Activated CD8-positive, alpha-beta T cell treated with anti-CD3 and anti-CD28 coated beads, Interleukin-2, amount 10 ng/mL, durations not matched to agents 7 days and 5 days (primary cell): ENCODE measurements around the gene TPI1. TPM values are rescaled to one million over a fixed set of nuclear protein-coding genes. Genes with fewer than 3 reads are reported as not detected.

ENCODE experiments used
- ATAC-seq: fragments of 150-1000 bp; cut with Tn5 transposase; one replicate; pipeline ENCODE4 v1.10.0; 2021; ENCODE audit warnings: moderate library complexity
- CTCF ChIA-PET: fragments of 350-600 bp; sonication (Branson Sonifier 250); formaldehyde crosslinking; loops from one replicate; lab custom pipeline; 2021; ENCODE audit warnings: antibody characterized with exemption; lab: Charles Lee
- POLR2A ChIA-PET: fragments of 350-600 bp; sonication (Branson Sonifier 250); formaldehyde crosslinking; loops from one replicate; lab custom pipeline; 2021; ENCODE audit warnings: antibody characterized with exemption; lab: Charles Lee
- DNase-seq: peaks from one replicate; pipeline ENCODE4 v3.0.0-alpha.2; 2020
- H3K27ac Mint-ChIP-seq: one replicate; pipeline ENCODE4 v1.8.0; 2021; ENCODE audit warnings: mild to moderate bottlenecking, mixed read lengths
- H3K27me3 Mint-ChIP-seq: one replicate; pipeline ENCODE4 v1.8.0; 2021; ENCODE audit warnings: low read depth, mixed read lengths
- H3K36me3 Mint-ChIP-seq: one replicate; pipeline ENCODE4 v1.8.0; 2021; ENCODE audit warnings: low read depth, mixed read lengths
- H3K4me1 Mint-ChIP-seq: one replicate; pipeline ENCODE4 v1.8.0; 2021; ENCODE audit warnings: low read depth, mixed read lengths
- H3K4me3 Mint-ChIP-seq: one replicate; pipeline ENCODE4 v1.8.0; 2021; ENCODE audit warnings: mild to moderate bottlenecking, mixed read lengths
- H3K9me3 Mint-ChIP-seq: one replicate; pipeline ENCODE4 v1.8.0; 2022; ENCODE audit warnings: mixed read lengths; ENCODE audit not compliant: insufficient read depth
- total RNA-seq, 2 experiments: library from RNA; stranded (reverse); gene quantifications; one replicate each; pipeline ENCODE4 v1.2.3, GENCODE V29; 2021

TPI1 gene
- total RNA-seq, 2 experiments from 2014 or later: 1,505 to 1,545 TPM

DNA sequence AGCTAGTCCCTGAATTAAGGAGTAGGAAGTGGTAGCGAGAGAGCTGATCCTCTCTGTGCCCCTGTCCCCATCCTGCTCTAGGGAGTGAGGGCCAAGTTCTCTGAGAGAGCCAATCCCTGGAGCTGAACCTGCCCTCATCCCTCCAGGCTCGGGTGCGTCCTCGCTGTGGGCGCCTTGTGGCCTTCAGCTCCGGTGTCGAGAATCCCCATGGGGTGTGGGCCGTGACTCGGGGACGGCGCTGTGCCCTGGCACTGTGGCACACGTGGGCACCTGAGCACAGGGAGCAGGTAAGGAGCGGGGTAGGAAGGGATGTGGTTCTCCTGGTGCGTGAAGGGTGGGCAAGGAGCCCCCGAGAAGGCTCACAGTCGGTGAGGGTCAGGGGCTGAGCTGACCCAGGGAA is 28.5 kb upstream of the TPI1 start:
- H3K36me3 Mint-ChIP-seq: no peaks in the 10 kb centered on the region
- H3K4me3 Mint-ChIP-seq: no peak overlapping the region
- peaks cover 3% of the 10 kb centered on the region for H3K27me3 Mint-ChIP-seq
- no peak overlapping the region for H3K27ac Mint-ChIP-seq
- H3K4me1 Mint-ChIP-seq: peaks cover 3% of the 10 kb centered on the region
- POLR2A ChIA-PET: interaction anchor here (3.0 kb wide), 1 partner anchor 13 kb away, joined by 14 read pairs; the partner anchor contains the start of genes CDCA3 and USP5
- ATAC-seq: no peak
- H3K9me3 Mint-ChIP-seq: no peaks in the 10 kb centered on the region
- DNase-seq: no peak
- CTCF ChIA-PET: interaction anchor here (2.3 to 9.2 kb wide), 2 partner anchors 10 to 85 kb away, joined by 11 to 130 read pairs; partner anchors contain the start of genes CDCA3, MLF2 and USP5

DNA sequence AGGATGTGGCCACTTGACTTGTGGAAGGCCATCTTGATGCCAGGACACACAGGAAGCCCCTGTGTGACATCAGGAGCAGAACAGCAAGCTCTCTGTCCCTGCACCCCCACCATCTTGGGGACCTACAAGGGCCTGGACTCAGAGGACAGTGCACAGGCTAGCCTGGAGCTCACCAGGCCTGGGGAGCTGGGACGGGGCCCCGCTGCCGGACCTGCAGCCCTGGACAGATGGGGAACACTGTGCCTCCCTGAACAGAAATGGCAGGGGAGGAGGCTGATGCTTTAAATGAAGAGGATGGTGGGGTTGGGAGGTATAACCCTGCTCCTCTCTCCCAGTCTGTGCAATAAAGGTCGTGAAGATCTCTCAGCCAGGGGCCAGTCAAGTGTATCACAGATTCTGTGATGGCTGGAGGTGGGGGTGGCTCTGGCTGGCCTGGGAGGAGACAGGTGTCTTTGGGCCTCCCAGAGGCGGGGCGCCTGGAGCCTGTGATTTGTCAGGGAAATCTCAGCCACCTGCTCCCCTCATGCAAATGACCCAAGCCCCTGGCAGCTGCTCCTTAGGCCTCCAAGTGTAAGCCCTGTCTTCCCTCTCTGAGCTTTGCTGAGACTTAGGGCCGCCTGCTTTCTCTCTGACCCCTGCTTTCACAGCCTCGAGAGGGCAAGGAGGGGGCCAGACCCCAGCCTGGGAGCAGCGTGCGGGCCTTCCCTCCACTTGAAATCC is 27.7 kb upstream of the TPI1 start:
- H3K9me3 Mint-ChIP-seq: no peaks in the 10 kb centered on the region
- no peaks in the 10 kb centered on the region for H3K36me3 Mint-ChIP-seq
- no peak overlapping the region for H3K27ac Mint-ChIP-seq
- peaks cover 3% of the 10 kb centered on the region for H3K4me1 Mint-ChIP-seq
- POLR2A ChIA-PET: interaction anchor here (3.0 kb wide), 1 partner anchor 12 kb away, joined by 14 read pairs; the partner anchor contains the start of genes CDCA3 and USP5
- ATAC-seq (no peak), DNase-seq (no peak)
- CTCF ChIA-PET: interaction anchor here (1.2 to 9.2 kb wide), 3 partner anchors 10 to 86 kb away, joined by 3 to 130 read pairs (median 11); partner anchors contain the start of genes CDCA3, MLF2 and USP5
- H3K27me3 Mint-ChIP-seq: peaks cover 3% of the 10 kb centered on the region
- no peak overlapping the region for H3K4me3 Mint-ChIP-seq

DNA sequence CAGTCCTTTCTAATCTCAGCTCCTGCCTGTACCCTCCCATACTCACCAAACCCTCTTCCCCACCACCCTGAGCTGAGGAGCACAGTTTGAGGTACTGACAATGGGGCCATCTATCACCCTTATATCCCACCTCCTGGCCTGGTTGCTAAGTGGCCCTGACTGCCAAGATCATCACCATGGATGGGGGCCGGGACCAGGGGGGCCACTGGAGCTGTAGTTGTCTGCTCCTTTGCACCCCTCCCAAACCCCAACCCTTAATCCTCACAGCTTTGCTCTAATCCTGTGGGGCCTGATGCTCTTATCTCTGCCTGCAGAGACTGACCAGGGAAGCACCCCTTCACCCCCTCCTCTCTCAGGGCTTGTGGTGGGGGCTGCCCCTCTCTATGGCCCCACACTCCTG is 27.0 kb upstream of the TPI1 start:
- ChIA-PET POLR2A (interaction anchor here (0.5 to 3.0 kb wide), 2 partner anchors 12 to 102 kb away, joined by 3 to 14 read pairs; partner anchors contain the start of genes CDCA3 and USP5), CTCF (interaction anchor here (1.2 to 9.2 kb wide), 2 partner anchors 9 to 14 kb away, joined by 3 to 130 read pairs; partner anchors contain the start of genes CDCA3 and USP5)
- no peak overlapping the region for H3K27ac Mint-ChIP-seq
- no peaks in the 10 kb centered on the region for H3K36me3 Mint-ChIP-seq
- ATAC-seq (no peak), DNase-seq (no peak)
- H3K27me3 Mint-ChIP-seq: no peaks in the 10 kb centered on the region
- no peak overlapping the region for H3K4me3 Mint-ChIP-seq
- H3K9me3 Mint-ChIP-seq: no peaks in the 10 kb centered on the region
- peaks cover 3% of the 10 kb centered on the region for H3K4me1 Mint-ChIP-seq

DNA sequence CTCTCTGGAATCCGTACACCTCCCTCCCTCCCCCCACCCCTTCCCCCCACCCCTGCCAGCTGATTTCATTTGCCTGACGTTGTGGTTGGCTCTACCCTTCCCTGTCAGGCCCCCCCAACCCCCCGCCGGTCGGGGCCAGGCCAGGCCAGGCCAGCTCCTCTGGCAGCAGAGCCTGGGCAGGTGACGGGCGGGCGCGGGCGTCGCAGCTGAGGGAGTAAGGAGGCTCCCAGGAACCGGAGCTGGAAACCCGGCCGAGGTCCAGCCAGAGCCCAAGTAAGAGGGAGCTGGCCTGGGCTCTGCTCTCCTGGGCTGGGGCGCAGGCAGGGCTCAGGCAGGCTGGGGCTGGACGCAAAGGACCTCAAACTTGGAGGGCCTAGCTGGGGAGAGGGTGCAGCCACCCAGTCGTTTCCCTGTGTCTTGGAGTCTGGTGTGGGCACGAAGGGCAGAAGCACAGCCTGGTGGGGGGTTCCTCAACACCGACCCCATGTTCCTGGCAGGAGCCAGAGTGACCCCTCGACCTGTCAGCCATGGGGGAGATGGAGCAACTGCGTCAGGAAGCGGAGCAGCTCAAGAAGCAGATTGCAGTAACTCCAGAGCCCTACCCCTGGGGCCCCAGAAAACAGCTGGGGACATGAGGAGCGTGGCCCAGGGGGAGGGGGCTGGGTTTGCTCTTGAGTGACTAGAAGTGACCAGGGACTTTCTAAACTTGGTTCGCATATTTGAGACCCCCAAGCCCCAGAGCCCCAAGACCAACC is 26.4 kb upstream of the TPI1 start, which contains the start of gene GNB3:
Gene GNB3 (plus strand): TSS at position 165 of the 755 bp plus-strand sequence. CDS start 363 bp downstream, at position 528.
- no peaks in the 10 kb centered on the region for H3K4me1 Mint-ChIP-seq
- CTCF ChIA-PET: interaction anchor here (1.2 to 9.2 kb wide), 3 partner anchors 8 to 15 kb away, joined by 3 to 130 read pairs (median 5); partner anchors contain the start of genes CDCA3 and USP5

DNA sequence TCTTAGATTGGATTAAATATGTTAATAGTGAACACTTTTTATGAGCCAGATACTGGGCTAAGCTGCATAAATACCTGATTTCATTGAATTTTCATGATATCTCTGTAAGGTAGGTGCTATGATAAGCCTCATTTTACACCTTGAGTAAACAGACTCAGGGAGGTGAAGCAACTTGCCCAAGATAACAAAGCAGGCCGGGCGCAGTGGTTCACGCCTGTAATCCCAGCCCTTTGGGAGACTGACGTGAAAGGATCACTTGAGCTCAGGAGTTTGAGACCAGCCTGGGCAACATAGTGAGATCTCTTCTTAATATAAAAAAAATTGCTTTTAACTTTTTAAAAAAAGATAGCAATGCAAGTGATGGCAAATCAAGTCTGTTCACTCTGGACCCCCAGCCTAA is 25.3 kb upstream of the TPI1 start:
- Mint-ChIP-seq H3K9me3 (no peaks in the 10 kb centered on the region), H3K27me3 (no peaks in the 10 kb centered on the region), H3K36me3 (peaks cover 9% of the 10 kb centered on the region), H3K4me1 (no peaks in the 10 kb centered on the region), H3K27ac (no peak overlapping the region), H3K4me3 (no peak overlapping the region)
- ChIA-PET POLR2A (interaction anchor here (0.8 to 3.3 kb wide), 3 partner anchors 9 to 89 kb away, joined by 3 to 15 read pairs (median 4); partner anchors contain the start of genes CDCA3, MLF2 and USP5), CTCF (interaction anchor here (1.3 to 13.9 kb wide), 3 partner anchors 6 to 17 kb away, joined by 5 to 130 read pairs (median 6); partner anchors contain the start of genes CDCA3, GNB3 and USP5)
- ATAC-seq (no peak), DNase-seq (no peak)

More for the DNA sequence above, 26.4 kb upstream of the TPI1 start, which contains the start of gene GNB3:
- ATAC-seq (no peak), DNase-seq (no peak)
- Mint-ChIP-seq H3K27me3 (no peaks in the 10 kb centered on the region), H3K9me3 (no peaks in the 10 kb centered on the region), H3K36me3 (peaks cover 2% of the 10 kb centered on the region), H3K27ac (no peak within 1 kb of the TSS), H3K4me3 (no peak within 1 kb of the TSS)
- POLR2A ChIA-PET: interaction anchor here (0.5 to 3.3 kb wide), 3 partner anchors 10 to 102 kb away, joined by 3 to 15 read pairs (median 14); partner anchors contain the start of genes CDCA3 and USP5

DNA sequence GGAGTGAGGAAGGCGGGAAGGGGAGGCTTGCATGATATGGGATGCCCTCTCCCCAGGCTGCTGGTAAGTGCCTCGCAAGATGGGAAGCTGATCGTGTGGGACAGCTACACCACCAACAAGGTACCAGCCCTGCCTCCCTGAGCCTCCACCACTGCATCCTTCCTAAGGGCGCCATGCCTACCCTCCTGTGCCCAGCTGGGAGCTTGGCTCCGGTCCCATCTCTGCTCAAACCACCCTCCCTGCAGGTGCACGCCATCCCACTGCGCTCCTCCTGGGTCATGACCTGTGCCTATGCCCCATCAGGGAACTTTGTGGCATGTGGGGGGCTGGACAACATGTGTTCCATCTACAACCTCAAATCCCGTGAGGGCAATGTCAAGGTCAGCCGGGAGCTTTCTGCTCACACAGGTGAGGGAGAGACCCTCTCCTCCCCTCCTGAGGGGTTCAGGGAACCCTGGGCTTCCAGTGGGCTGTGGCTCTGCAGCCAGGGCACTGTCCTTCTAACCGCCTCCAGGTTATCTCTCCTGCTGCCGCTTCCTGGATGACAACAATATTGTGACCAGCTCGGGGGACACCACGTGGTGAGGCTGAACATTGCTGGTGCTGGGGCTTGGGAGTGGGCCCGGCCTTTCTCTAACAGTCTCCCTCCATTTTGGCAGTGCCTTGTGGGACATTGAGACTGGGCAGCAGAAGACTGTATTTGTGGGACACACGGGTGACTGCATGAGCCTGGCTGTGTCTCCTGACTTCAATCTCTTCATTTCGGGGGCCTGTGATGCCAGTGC is 24.0 kb upstream of the TPI1 start:
- no peak overlapping the region for H3K4me3 Mint-ChIP-seq
- H3K9me3 Mint-ChIP-seq: no peaks in the 10 kb centered on the region
- H3K4me1 Mint-ChIP-seq: peaks cover 5% of the 10 kb centered on the region
- ATAC-seq (peak; percentile 32), DNase-seq (no peak)
- H3K27ac Mint-ChIP-seq: no peak overlapping the region
- no peaks in the 10 kb centered on the region for H3K27me3 Mint-ChIP-seq
- H3K36me3 Mint-ChIP-seq: peaks cover 19% of the 10 kb centered on the region
- POLR2A ChIA-PET: interaction anchor here (1.1 to 3.3 kb wide), 2 partner anchors 8 to 91 kb away, joined by 4 to 15 read pairs; partner anchors contain the start of genes CDCA3, MLF2 and USP5
- CTCF ChIA-PET: interaction anchor here (0.8 to 13.9 kb wide), 5 partner anchors 7 to 90 kb away, joined by 3 to 130 read pairs (median 6); partner anchors contain the start of genes GNB3 and MLF2

- ATAC-seq (no peak), DNase-seq (no peak)
- ChIA-PET POLR2A (interaction anchor here (1.0 kb wide), 1 partner anchor 25 kb away, joined by 3 read pairs; no protein-coding TSS in a partner anchor), CTCF (interaction anchor here (1.9 to 13.9 kb wide), 2 partner anchors 9 to 93 kb away, joined by 6 to 130 read pairs; partner anchors contain the start of genes GNB3 and MLF2)
- Mint-ChIP-seq H3K27me3 (no peaks in the 10 kb centered on the region), H3K27ac (no peak overlapping the region), H3K9me3 (no peaks in the 10 kb centered on the region), H3K4me3 (no peak overlapping the region), H3K4me1 (peaks cover 21% of the 10 kb centered on the region), H3K36me3 (peaks cover 39% of the 10 kb centered on the region)
Measured at GRCh38 chr12:6845395-6845794, 21.9 kb upstream of the TPI1 start.

DNA sequence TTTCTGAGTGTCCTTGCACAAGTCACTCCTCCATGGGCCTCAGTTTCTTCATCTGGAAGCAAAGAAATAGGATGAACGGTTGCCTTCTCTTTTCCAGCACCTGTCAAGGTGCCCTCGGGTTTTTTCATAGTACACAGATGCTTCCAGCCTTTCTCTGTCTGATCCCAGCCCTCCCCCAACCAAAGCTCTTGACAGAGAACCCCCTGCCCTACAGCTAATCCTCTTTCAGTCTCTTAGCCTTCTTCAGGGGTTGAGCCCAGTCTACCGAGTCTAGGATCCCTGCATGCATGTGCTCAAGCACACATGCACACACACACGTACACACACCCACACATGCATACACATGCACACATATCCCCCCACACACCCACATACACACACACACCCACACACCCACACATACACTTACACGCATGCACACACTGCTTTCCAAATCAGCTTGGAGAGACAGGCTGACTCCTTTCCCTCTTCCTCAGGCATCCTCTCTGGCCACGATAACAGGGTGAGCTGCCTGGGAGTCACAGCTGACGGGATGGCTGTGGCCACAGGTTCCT is 20.9 kb upstream of the TPI1 start:
- H3K36me3 Mint-ChIP-seq: peaks cover 45% of the 10 kb centered on the region
- ChIA-PET POLR2A (no interaction called here), CTCF (interaction anchor here (13.9 kb wide), 1 partner anchor 10 kb away, joined by 130 read pairs; the partner anchor contains the start of gene GNB3)
- H3K9me3 Mint-ChIP-seq: no peaks in the 10 kb centered on the region
- no peak for DNase-seq
- H3K27ac Mint-ChIP-seq: no peak overlapping the region
- peaks cover 24% of the 10 kb centered on the region for H3K4me1 Mint-ChIP-seq
- no peak overlapping the region for H3K4me3 Mint-ChIP-seq
- H3K27me3 Mint-ChIP-seq: no peaks in the 10 kb centered on the region
- ATAC-seq: no peak

DNA sequence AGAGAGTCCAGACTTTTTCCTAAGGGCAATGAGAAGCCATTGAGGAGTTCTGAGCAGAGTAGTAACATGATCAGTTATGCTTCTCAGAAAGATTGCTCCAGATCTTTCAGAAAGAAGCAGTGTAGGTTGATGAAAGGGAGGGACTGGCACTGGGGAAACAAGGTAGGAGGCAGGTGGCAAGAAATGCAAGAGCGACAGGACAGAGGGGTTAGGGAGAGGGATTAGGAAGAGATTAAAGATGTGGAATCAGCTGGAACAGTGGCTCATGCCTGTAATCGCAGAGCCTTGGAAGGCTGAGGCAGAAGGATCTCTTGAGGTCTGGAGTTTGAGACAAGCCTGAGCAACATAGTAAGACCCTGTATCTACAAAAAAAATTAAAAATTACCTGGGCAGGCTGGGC is 19.7 kb upstream of the TPI1 start:
- no peak overlapping the region for H3K4me3 Mint-ChIP-seq
- POLR2A ChIA-PET: no interaction called here
- H3K27ac Mint-ChIP-seq: peak overlapping the region; percentile 26

GRCh38 chr12:6849427-6849826 is 17.9 kb upstream of the TPI1 start:
- Mint-ChIP-seq H3K9me3 (no peaks in the 10 kb centered on the region), H3K4me1 (peaks cover 40% of the 10 kb centered on the region)
- CTCF ChIA-PET: interaction anchor here (1.6 to 13.9 kb wide), 3 partner anchors 13 to 83 kb away, joined by 6 to 130 read pairs (median 121); partner anchors contain the start of genes GNB3, PTMS and SPSB2

More for the DNA sequence above, 19.7 kb upstream of the TPI1 start:
- no peaks in the 10 kb centered on the region for H3K9me3 Mint-ChIP-seq
- no peaks in the 10 kb centered on the region for H3K27me3 Mint-ChIP-seq
- H3K4me1 Mint-ChIP-seq: peaks cover 24% of the 10 kb centered on the region
- CTCF ChIA-PET: interaction anchor here (13.9 kb wide), 1 partner anchor 12 kb away, joined by 130 read pairs; the partner anchor contains the start of gene GNB3
- peaks cover 45% of the 10 kb centered on the region for H3K36me3 Mint-ChIP-seq
- no peak for DNase-seq
- no peak for ATAC-seq

More at GRCh38 chr12:6849427-6849826, 17.9 kb upstream of the TPI1 start:
- H3K27me3 Mint-ChIP-seq: no peaks in the 10 kb centered on the region
- ATAC-seq: no peak
- peak overlapping the region; percentile 90 for H3K4me3 Mint-ChIP-seq
- no peak for DNase-seq
- peaks cover 49% of the 10 kb centered on the region for H3K36me3 Mint-ChIP-seq
- peak overlapping the region; percentile 77 for H3K27ac Mint-ChIP-seq
- POLR2A ChIA-PET: interaction anchor here (1.3 to 3.8 kb wide), 2 partner anchors 94 to 160 kb away, joined by 3 to 31 read pairs; partner anchors contain the start of genes C12orf57, RNU7-1 and ZNF384
